ENCODE measurements around the gene PLA2G4A.
"Not testable (repeated sequence)": the region's sequence is repeated elsewhere in the genome, so short reads cannot be mapped to it uniquely, and the experiment has no call there.

The PLA2G4A gene

GRCh38 chr1:186875896-186876835 lies 47.4 kb downstream of the PLA2G4A start:
- DNase-seq (ENCODE audit: low spot score) = peak; percentile 2

GRCh38 chr1:186878356-186878755 lies 49.6 kb downstream of the PLA2G4A start:
- no peak for DNase-seq (ENCODE audit: low spot score)

- no peak for DNase-seq (ENCODE audit: low spot score)
Measured at GRCh38 chr1:186880982-186881381, 52.2 kb downstream of the PLA2G4A start.

- no peak for DNase-seq (ENCODE audit: low spot score)
Measured at GRCh38 chr1:186882372-186883134, 53.8 kb downstream of the PLA2G4A start.

- DNase-seq (ENCODE audit: low spot score) = peak; percentile 15
Measured at GRCh38 chr1:186884251-186884650, 55.5 kb downstream of the PLA2G4A start.

GRCh38 chr1:186887203-186887602 lies 58.5 kb downstream of the PLA2G4A start:
- no peak for DNase-seq (ENCODE audit: low spot score)

GRCh38 chr1:186888367-186888766 lies 59.6 kb downstream of the PLA2G4A start:
- DNase-seq (ENCODE audit: low spot score) = no peak

- no peak for DNase-seq (ENCODE audit: low spot score)
Measured at GRCh38 chr1:186892936-186893335, 64.2 kb downstream of the PLA2G4A start.

- no peak for DNase-seq (ENCODE audit: low spot score)
Measured at GRCh38 chr1:186894415-186894814, 65.7 kb downstream of the PLA2G4A start.

- no peak for DNase-seq (ENCODE audit: low spot score)
Measured at GRCh38 chr1:186896211-186896610, 67.5 kb downstream of the PLA2G4A start.

GRCh38 chr1:186897008-186897407 lies 68.3 kb downstream of the PLA2G4A start:
- DNase-seq (ENCODE audit: low spot score) = no peak

- no peak for DNase-seq (ENCODE audit: low spot score)
Measured at GRCh38 chr1:186899577-186899976, 70.8 kb downstream of the PLA2G4A start.

GRCh38 chr1:186899977-186900376 lies 71.2 kb downstream of the PLA2G4A start:
- DNase-seq (ENCODE audit: low spot score) = no peak

GRCh38 chr1:186900539-186901237 lies 71.9 kb downstream of the PLA2G4A start:
- DNase-seq (ENCODE audit: low spot score) = no peak

- no peak for DNase-seq (ENCODE audit: low spot score)
Measured at GRCh38 chr1:186901631-186902030, 72.9 kb downstream of the PLA2G4A start.

GRCh38 chr1:186903374-186904136 lies 74.8 kb downstream of the PLA2G4A start:
- DNase-seq (ENCODE audit: low spot score) = no peak

- DNase-seq (ENCODE audit: low spot score) = no peak
Measured at GRCh38 chr1:186904361-186904760, 75.6 kb downstream of the PLA2G4A start.

- no peak for DNase-seq (ENCODE audit: low spot score)
Measured at GRCh38 chr1:186905561-186905960, 76.8 kb downstream of the PLA2G4A start.

GRCh38 chr1:186915555-186915954 lies 86.8 kb downstream of the PLA2G4A start:
- no peak for DNase-seq (ENCODE audit: low spot score)

GRCh38 chr1:186917106-186917786 lies 88.5 kb downstream of the PLA2G4A start:
- DNase-seq (ENCODE audit: low spot score) = not testable (repeated sequence)

GRCh38 chr1:186921386-186921785 lies 92.6 kb downstream of the PLA2G4A start:
- not testable (repeated sequence) for DNase-seq (ENCODE audit: low spot score)
